NCI-H82 treated with DMSO at 0.1 percent for 48 hours (cell line): ENCODE measurements around the gene CH25H.
"Not testable (repeated sequence)": the region's sequence is repeated elsewhere in the genome, so short reads cannot be mapped to it uniquely, and the experiment has no call there.

Source experiments
- DNase-seq: peaks from one replicate; lab custom pipeline; 2025; ENCODE audit not compliant: unreplicated experiment; lab: John Stamatoyannopoulos, UW

CH25H gene

GRCh38 chr10:89203237-89203636, 3.9 kb downstream of the CH25H start:
- DNase-seq: no peak

GRCh38 chr10:89202033-89202425, 5.1 kb downstream of the CH25H start:
- DNase-seq: no peak

- DNase-seq: no peak
Observed at GRCh38 chr10:89201345-89202032, 5.6 kb downstream of the CH25H start.

- no peak for DNase-seq
Observed at GRCh38 chr10:89197473-89197872, 9.6 kb downstream of the CH25H start.

- DNase-seq: not testable (repeated sequence)
Observed at GRCh38 chr10:89191301-89191700, 15.8 kb downstream of the CH25H start.

- no peak for DNase-seq
Observed at GRCh38 chr10:89189211-89189734, 17.8 kb downstream of the CH25H start.

GRCh38 chr10:89185658-89186057, 21.5 kb downstream of the CH25H start:
- DNase-seq: no peak

GRCh38 chr10:89184638-89185037, 22.5 kb downstream of the CH25H start:
- no peak for DNase-seq

GRCh38 chr10:89183571-89183970, 23.5 kb downstream of the CH25H start:
- no peak for DNase-seq

- no peak for DNase-seq
Observed at GRCh38 chr10:89182894-89183293, 24.2 kb downstream of the CH25H start.

- no peak for DNase-seq
Observed at GRCh38 chr10:89175816-89176215, 31.3 kb downstream of the CH25H start.

- DNase-seq: no peak
Observed at GRCh38 chr10:89173075-89173474, 34.0 kb downstream of the CH25H start.

GRCh38 chr10:89171996-89172395, 35.1 kb downstream of the CH25H start:
- DNase-seq: no peak

GRCh38 chr10:89171263-89171872, 35.7 kb downstream of the CH25H start:
- no peak for DNase-seq

GRCh38 chr10:89168354-89168900, 38.7 kb downstream of the CH25H start:
- not testable (repeated sequence) for DNase-seq

- DNase-seq: no peak
Observed at GRCh38 chr10:89167915-89168314, 39.2 kb downstream of the CH25H start.

- no peak for DNase-seq
Observed at GRCh38 chr10:89165923-89166322, 41.2 kb downstream of the CH25H start.

- no peak for DNase-seq
Observed at GRCh38 chr10:89164920-89165319, 42.2 kb downstream of the CH25H start.

- no peak for DNase-seq
Observed at GRCh38 chr10:89164080-89164479, 43.0 kb downstream of the CH25H start.

- DNase-seq: no peak
Observed at GRCh38 chr10:89163265-89163995, 43.7 kb downstream of the CH25H start.

- DNase-seq: no peak
Observed at GRCh38 chr10:89162596-89162995, 44.5 kb downstream of the CH25H start.

GRCh38 chr10:89160339-89160738, 46.8 kb downstream of the CH25H start:
- no peak for DNase-seq
